GM23338 (cell line): Measurements from ENCODE around the gene CHCHD6. TPM values are rescaled to one million over a fixed set of nuclear protein-coding genes. Genes with fewer than 3 reads are reported as not detected.

ENCODE experiments used
- ATAC-seq: fragments of 200-7000 bp; cut with Tn5 transposase; 3 replicates; pipeline ENCODE4 v1.9.1; 2020
- DNase-seq: peaks from one replicate; pipeline ENCODE4 v3.0.0-alpha.2; 2015; ENCODE audit warnings: low spot score
- H2AFZ ChIP-seq: fragments of 200-600 bp; sonication (generic); 2 replicates; pipeline ENCODE4 v1.8.0; 2016; ENCODE audit warnings: antibody characterized with exemption, mild to moderate bottlenecking, moderate library complexity
- H3F3A ChIP-seq: fragments of 200-600 bp; sonication (generic); replicated peaks from 2 replicates; pipeline ENCODE4 v1.8.0; 2017; ENCODE audit warnings: antibody characterized with exemption, mixed run types, low read depth
- H3K27ac ChIP-seq: fragments of 200-600 bp; sonication (generic); 2 replicates; pipeline ENCODE4 v1.6.1; 2016; ENCODE audit warnings: low read depth
- H3K27me3 ChIP-seq: fragments of 200-600 bp; sonication (generic); 2 replicates; pipeline ENCODE4 v1.8.0; 2016; ENCODE audit warnings: mild to moderate bottlenecking, mixed run types, moderate library complexity; ENCODE audit not compliant: insufficient read depth
- H3K36me3 ChIP-seq: fragments of 200-600 bp; sonication (generic); 2 replicates; pipeline ENCODE4 v1.8.0; 2016; ENCODE audit warnings: mild to moderate bottlenecking; ENCODE audit not compliant: insufficient read depth
- H3K4me1 ChIP-seq: fragments of 200-600 bp; sonication (generic); 2 replicates; pipeline ENCODE4 v1.8.0; 2016; ENCODE audit warnings: mild to moderate bottlenecking, moderate library complexity; ENCODE audit not compliant: insufficient read depth
- H3K4me2 ChIP-seq: fragments of 200-600 bp; sonication (generic); 2 replicates; pipeline ENCODE4 v1.7.1; 2017; ENCODE audit warnings: mixed run types
- H3K4me3 ChIP-seq: fragments of 200-600 bp; sonication (generic); 2 replicates; pipeline ENCODE4 v1.6.1; 2016; ENCODE audit warnings: mixed run types
- H3K79me2 ChIP-seq: fragments of 200-600 bp; sonication (generic); replicated peaks from 2 replicates; pipeline ENCODE4 v1.8.0; 2017; ENCODE audit warnings: mild to moderate bottlenecking; ENCODE audit not compliant: insufficient read depth
- H3K9me2 ChIP-seq: fragments of 200-600 bp; sonication (generic); 2 replicates; pipeline ENCODE4 v1.8.0; 2017; ENCODE audit not compliant: insufficient read depth
- H4K20me1 ChIP-seq: fragments of 200-600 bp; sonication (generic); replicated peaks from 2 replicates; pipeline ENCODE4 v1.8.0; 2017; ENCODE audit warnings: mild to moderate bottlenecking; ENCODE audit not compliant: insufficient read depth
- H3K27ac Mint-ChIP-seq: 2 replicates; pipeline ENCODE4 v1.8.0; 2020; ENCODE audit warnings: inconsistent platforms, mild to moderate bottlenecking, moderate library complexity, mixed read lengths
- H3K27me3 Mint-ChIP-seq: 3 replicates; pipeline ENCODE4 v1.8.0; 2022; ENCODE audit warnings: low read depth, mild to moderate bottlenecking, moderate library complexity, mixed read lengths, inconsistent platforms; ENCODE audit not compliant: insufficient read depth, poor library complexity
- H3K36me3 Mint-ChIP-seq: 3 replicates; pipeline ENCODE4 v1.8.0; 2021; ENCODE audit warnings: low read depth, mild to moderate bottlenecking, inconsistent platforms, moderate library complexity, mixed read lengths
- H3K4me1 Mint-ChIP-seq: 3 replicates; pipeline ENCODE4 v1.8.0; 2020; ENCODE audit warnings: mild to moderate bottlenecking, inconsistent platforms, mixed read lengths
- H3K4me3 Mint-ChIP-seq: 3 replicates; pipeline ENCODE4 v1.8.0; 2021; ENCODE audit warnings: moderate library complexity, mild to moderate bottlenecking, inconsistent platforms, mixed read lengths
- H3K9me3 Mint-ChIP-seq: 3 replicates; pipeline ENCODE4 v1.8.0; 2020; ENCODE audit warnings: moderate library complexity, mild to moderate bottlenecking, inconsistent platforms, mixed read lengths
- CREB1 ChIP-seq: fragments of 250-450 bp; sonication (Bioruptor Pico); IDR thresholded peaks from 2 replicates; pipeline ENCODE4 v1.5.0; 2020; ENCODE audit warnings: low read depth, mild to moderate bottlenecking, moderate library complexity
- EZH2 ChIP-seq: fragments of 200-600 bp; sonication (generic); IDR thresholded peaks from one replicate; pipeline ENCODE4 v1.8.0; 2017; ENCODE audit warnings: antibody characterized with exemption, mild to moderate bottlenecking, low read depth; ENCODE audit not compliant: unreplicated experiment
- EZH2phosphoT487 ChIP-seq: fragments of 200-600 bp; sonication (generic); IDR thresholded peaks from one replicate; pipeline ENCODE4 v1.8.1; 2018; ENCODE audit warnings: antibody characterized with exemption; ENCODE audit not compliant: unreplicated experiment
- POLR2AphosphoS5 ChIP-seq: IDR thresholded peaks from 2 replicates; pipeline ENCODE4 v1.6.1; 2016; ENCODE audit warnings: antibody characterized with exemption, low read depth
- STAT1 ChIP-seq: IDR thresholded peaks from one replicate; pipeline ENCODE4 v1.6.1; 2016; ENCODE audit warnings: antibody characterized with exemption; ENCODE audit not compliant: unreplicated experiment
- ZNF114 ChIP-seq: fragments of 250-450 bp; sonication (Bioruptor Pico); IDR thresholded peaks from 2 replicates; pipeline ENCODE4 v1.5.0; 2020; ENCODE audit warnings: mild to moderate bottlenecking, moderate library complexity
- ZNF331 ChIP-seq: fragments of 250-450 bp; sonication (Bioruptor Pico); IDR thresholded peaks from 2 replicates; pipeline ENCODE4 v1.5.0; 2020; ENCODE audit warnings: low read depth, mild to moderate bottlenecking, moderate library complexity
- polyA plus RNA-seq: library from polyadenylated mRNA; unstranded; fragments of >200 nt; fragmentation: Nextera tagmentation; extraction: Ambion mirVana; gene quantifications from 2 replicates; pipeline ENCODE4 v1.2.1, GENCODE V29; 2016
- total RNA-seq: library from RNA; depleted of rRNA; stranded (reverse); fragments of >200 nt; shearing (Covaris generic); gene quantifications from 2 replicates; pipeline ENCODE4 v1.2.3, GENCODE V29; 2014
- TF ChIP-seq, protein P1 (sequence below): IDR thresholded peaks from 2 replicates; pipeline ENCODE4 v1.6.1; 2016; ENCODE audit warnings: antibody characterized with exemption
- TF ChIP-seq, protein P2 (sequence below), 2 experiments: fragments of 200-600 bp in 1 of 2; sonication (generic) in 1 of 2; conservative IDR thresholded peaks; 2 replicates each; pipeline versions ENCODE4 v1.5.1 to v1.6.1; 2016 to 2017; ENCODE audit warnings: antibody characterized with exemption in 2 of 2, low read depth in 2 of 2, mild to moderate bottlenecking in 2 of 2, moderate library complexity in 1 of 2
- TF ChIP-seq, protein P3 (sequence below): IDR thresholded peaks from one replicate; pipeline ENCODE4 v1.6.1; 2018; ENCODE audit warnings: antibody characterized with exemption; ENCODE audit not compliant: unreplicated experiment

The CHCHD6 gene
- total and polyA plus RNA-seq, 2 experiments from 2014 or later, result 28.8 to 43.0 TPM

DNA sequence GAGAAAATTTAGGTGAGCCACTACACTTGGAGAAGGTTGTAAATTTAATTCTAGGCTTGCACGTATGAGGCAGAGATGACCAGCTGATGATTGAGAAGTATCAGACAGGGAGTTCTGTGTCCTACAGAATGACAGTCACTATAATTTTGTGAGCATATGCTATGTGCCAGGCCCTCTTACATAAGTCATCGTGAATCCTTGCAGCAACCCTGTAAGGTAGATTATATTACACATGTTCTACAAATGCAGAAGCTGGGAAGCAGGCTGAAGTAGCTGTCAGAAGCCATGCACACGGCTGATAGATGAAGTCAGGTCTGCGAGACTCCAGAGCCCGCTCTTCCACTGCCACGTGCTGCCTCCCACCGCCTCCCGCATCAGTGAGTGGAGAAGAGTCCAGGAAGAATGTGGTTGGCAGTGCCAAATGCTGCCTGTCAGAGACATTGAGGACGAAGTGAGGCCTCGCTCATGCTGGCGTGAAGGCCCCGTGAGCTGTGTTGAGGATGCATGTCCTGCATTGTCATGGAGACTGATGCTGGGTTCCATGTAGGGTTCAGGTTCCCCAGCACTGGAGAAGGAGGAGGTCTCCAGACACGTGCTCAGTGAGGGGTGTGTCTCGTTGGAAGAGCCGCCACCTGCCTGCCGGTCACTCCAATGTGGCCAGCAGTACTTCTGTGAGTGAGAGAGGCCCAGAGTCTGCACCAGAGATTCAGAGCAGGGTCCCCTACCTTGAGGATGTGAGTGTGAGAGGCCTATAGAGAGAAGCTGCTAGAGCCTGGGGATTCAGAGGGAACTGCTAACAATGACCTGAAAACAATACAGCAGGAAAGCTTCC lies 155.6 kb downstream of the CHCHD6 start:
- Histone ChIP-seq H3K4me2 (no peak overlapping the region), H3K4me1 (no peaks in the 10 kb centered on the region), H2AFZ (no peak overlapping the region), H4K20me1 (no peaks in the 10 kb centered on the region), H3K27me3 (no peaks in the 10 kb centered on the region), H3K36me3 (no peaks in the 10 kb centered on the region), H3K4me3 (no peak overlapping the region), H3F3A (no peaks in the 10 kb centered on the region), H3K27ac (no peak overlapping the region), H3K79me2 (no peaks in the 10 kb centered on the region), H3K9me2 (no peaks in the 10 kb centered on the region)
- Mint-ChIP-seq H3K4me3 (no peak overlapping the region), H3K4me1 (peaks cover 26% of the 10 kb centered on the region), H3K27me3 (peaks cover 8% of the 10 kb centered on the region), H3K9me3 (peaks cover 8% of the 10 kb centered on the region; the same call in 1 of the 3 replicates), H3K27ac (peak overlapping the region; percentile 14; the same call in 1 of the 2 replicates), H3K36me3 (peaks cover 11% of the 10 kb centered on the region)
- no peak for DNase-seq
- no peak for ATAC-seq
- TF ChIP-seq ZNF331 (CRISPR knock-in tag), result no peak
- TF ChIP-seq, protein P1, sequence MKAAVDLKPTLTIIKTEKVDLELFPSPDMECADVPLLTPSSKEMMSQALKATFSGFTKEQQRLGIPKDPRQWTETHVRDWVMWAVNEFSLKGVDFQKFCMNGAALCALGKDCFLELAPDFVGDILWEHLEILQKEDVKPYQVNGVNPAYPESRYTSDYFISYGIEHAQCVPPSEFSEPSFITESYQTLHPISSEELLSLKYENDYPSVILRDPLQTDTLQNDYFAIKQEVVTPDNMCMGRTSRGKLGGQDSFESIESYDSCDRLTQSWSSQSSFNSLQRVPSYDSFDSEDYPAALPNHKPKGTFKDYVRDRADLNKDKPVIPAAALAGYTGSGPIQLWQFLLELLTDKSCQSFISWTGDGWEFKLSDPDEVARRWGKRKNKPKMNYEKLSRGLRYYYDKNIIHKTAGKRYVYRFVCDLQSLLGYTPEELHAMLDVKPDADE, result no peak
- TF ChIP-seq STAT1, result no peak
- no peak for TF ChIP-seq CREB1 (CRISPR knock-in tag)
- TF ChIP-seq POLR2AphosphoS5, result no peak
- no peak for TF ChIP-seq ZNF114 (CRISPR knock-in tag)
- TF ChIP-seq, protein P2, sequence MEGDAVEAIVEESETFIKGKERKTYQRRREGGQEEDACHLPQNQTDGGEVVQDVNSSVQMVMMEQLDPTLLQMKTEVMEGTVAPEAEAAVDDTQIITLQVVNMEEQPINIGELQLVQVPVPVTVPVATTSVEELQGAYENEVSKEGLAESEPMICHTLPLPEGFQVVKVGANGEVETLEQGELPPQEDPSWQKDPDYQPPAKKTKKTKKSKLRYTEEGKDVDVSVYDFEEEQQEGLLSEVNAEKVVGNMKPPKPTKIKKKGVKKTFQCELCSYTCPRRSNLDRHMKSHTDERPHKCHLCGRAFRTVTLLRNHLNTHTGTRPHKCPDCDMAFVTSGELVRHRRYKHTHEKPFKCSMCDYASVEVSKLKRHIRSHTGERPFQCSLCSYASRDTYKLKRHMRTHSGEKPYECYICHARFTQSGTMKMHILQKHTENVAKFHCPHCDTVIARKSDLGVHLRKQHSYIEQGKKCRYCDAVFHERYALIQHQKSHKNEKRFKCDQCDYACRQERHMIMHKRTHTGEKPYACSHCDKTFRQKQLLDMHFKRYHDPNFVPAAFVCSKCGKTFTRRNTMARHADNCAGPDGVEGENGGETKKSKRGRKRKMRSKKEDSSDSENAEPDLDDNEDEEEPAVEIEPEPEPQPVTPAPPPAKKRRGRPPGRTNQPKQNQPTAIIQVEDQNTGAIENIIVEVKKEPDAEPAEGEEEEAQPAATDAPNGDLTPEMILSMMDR (conservative IDR thresholded peaks at IDR 0.05; ENCODE audit: low read depth in 2 of 2), result no peak
- no peak for TF ChIP-seq EZH2
- TF ChIP-seq, protein P3, sequence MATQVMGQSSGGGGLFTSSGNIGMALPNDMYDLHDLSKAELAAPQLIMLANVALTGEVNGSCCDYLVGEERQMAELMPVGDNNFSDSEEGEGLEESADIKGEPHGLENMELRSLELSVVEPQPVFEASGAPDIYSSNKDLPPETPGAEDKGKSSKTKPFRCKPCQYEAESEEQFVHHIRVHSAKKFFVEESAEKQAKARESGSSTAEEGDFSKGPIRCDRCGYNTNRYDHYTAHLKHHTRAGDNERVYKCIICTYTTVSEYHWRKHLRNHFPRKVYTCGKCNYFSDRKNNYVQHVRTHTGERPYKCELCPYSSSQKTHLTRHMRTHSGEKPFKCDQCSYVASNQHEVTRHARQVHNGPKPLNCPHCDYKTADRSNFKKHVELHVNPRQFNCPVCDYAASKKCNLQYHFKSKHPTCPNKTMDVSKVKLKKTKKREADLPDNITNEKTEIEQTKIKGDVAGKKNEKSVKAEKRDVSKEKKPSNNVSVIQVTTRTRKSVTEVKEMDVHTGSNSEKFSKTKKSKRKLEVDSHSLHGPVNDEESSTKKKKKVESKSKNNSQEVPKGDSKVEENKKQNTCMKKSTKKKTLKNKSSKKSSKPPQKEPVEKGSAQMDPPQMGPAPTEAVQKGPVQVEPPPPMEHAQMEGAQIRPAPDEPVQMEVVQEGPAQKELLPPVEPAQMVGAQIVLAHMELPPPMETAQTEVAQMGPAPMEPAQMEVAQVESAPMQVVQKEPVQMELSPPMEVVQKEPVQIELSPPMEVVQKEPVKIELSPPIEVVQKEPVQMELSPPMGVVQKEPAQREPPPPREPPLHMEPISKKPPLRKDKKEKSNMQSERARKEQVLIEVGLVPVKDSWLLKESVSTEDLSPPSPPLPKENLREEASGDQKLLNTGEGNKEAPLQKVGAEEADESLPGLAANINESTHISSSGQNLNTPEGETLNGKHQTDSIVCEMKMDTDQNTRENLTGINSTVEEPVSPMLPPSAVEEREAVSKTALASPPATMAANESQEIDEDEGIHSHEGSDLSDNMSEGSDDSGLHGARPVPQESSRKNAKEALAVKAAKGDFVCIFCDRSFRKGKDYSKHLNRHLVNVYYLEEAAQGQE, result no peak
- TF ChIP-seq EZH2phosphoT487, result no peak
